GM23338 (cell line): Measurements from ENCODE around the gene B4GALT1.

Experiments used
- ETS1 ChIP-seq: IDR thresholded peaks from 2 replicates; pipeline ENCODE4 v1.6.1; 2016; ENCODE audit warnings: antibody characterized with exemption
- EZH2 ChIP-seq: fragments of 200-600 bp; sonication (generic); IDR thresholded peaks from one replicate; pipeline ENCODE4 v1.8.0; 2017; ENCODE audit warnings: antibody characterized with exemption, mild to moderate bottlenecking, low read depth; ENCODE audit not compliant: unreplicated experiment
- EZH2phosphoT487 ChIP-seq: fragments of 200-600 bp; sonication (generic); IDR thresholded peaks from one replicate; pipeline ENCODE4 v1.8.1; 2018; ENCODE audit warnings: antibody characterized with exemption; ENCODE audit not compliant: unreplicated experiment
- JUNB ChIP-seq: IDR thresholded peaks from one replicate; pipeline ENCODE4 v1.6.1; 2016; ENCODE audit warnings: antibody characterized with exemption; ENCODE audit not compliant: unreplicated experiment
- NANOG ChIP-seq: IDR thresholded peaks from 2 replicates; pipeline ENCODE4 v1.6.1; 2016; ENCODE audit warnings: antibody characterized with exemption, borderline replicate concordance
- POLR2AphosphoS5 ChIP-seq: IDR thresholded peaks from 2 replicates; pipeline ENCODE4 v1.6.1; 2016; ENCODE audit warnings: antibody characterized with exemption, low read depth
- REST ChIP-seq: IDR thresholded peaks from one replicate; pipeline ENCODE4 v1.6.1; 2018; ENCODE audit warnings: antibody characterized with exemption; ENCODE audit not compliant: unreplicated experiment
- STAT1 ChIP-seq: IDR thresholded peaks from one replicate; pipeline ENCODE4 v1.6.1; 2016; ENCODE audit warnings: antibody characterized with exemption; ENCODE audit not compliant: unreplicated experiment
- ZNF114 ChIP-seq: fragments of 250-450 bp; sonication (Bioruptor Pico); IDR thresholded peaks from 2 replicates; pipeline ENCODE4 v1.5.0; 2020; ENCODE audit warnings: mild to moderate bottlenecking, moderate library complexity
- TF ChIP-seq, protein P1 (sequence below), 2 experiments: fragments of 200-600 bp in 1 of 2; sonication (generic) in 1 of 2; conservative IDR thresholded peaks; 2 replicates each; pipeline versions ENCODE4 v1.5.1 to v1.6.1; 2016 to 2017; ENCODE audit warnings: antibody characterized with exemption in 2 of 2, low read depth in 2 of 2, mild to moderate bottlenecking in 2 of 2, moderate library complexity in 1 of 2

- TF ChIP-seq, protein P1, sequence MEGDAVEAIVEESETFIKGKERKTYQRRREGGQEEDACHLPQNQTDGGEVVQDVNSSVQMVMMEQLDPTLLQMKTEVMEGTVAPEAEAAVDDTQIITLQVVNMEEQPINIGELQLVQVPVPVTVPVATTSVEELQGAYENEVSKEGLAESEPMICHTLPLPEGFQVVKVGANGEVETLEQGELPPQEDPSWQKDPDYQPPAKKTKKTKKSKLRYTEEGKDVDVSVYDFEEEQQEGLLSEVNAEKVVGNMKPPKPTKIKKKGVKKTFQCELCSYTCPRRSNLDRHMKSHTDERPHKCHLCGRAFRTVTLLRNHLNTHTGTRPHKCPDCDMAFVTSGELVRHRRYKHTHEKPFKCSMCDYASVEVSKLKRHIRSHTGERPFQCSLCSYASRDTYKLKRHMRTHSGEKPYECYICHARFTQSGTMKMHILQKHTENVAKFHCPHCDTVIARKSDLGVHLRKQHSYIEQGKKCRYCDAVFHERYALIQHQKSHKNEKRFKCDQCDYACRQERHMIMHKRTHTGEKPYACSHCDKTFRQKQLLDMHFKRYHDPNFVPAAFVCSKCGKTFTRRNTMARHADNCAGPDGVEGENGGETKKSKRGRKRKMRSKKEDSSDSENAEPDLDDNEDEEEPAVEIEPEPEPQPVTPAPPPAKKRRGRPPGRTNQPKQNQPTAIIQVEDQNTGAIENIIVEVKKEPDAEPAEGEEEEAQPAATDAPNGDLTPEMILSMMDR (conservative IDR thresholded peaks at IDR 0.05; ENCODE audit: low read depth in 2 of 2), result no peak
- no peak for TF ChIP-seq POLR2AphosphoS5
- no peak for TF ChIP-seq EZH2
- TF ChIP-seq STAT1, result no peak
- no peak for TF ChIP-seq JUNB
- no peak for TF ChIP-seq ZNF114
- TF ChIP-seq NANOG, result no peak
- no peak for TF ChIP-seq REST
- no peak for TF ChIP-seq EZH2phosphoT487
- no peak for TF ChIP-seq ETS1
Measured at GRCh38 chr9:33142535-33142934, 24.6 kb downstream of the B4GALT1 start.
